AG09309 (cell line): ENCODE results near the gene GRID2.

Experiments used
- DNase-seq: peaks from one replicate; pipeline ENCODE4 v3.0.0-alpha.2; 2010; ENCODE audit warnings: low read depth
- H3K4me3 ChIP-seq: 2 replicates; pipeline ENCODE4 v1.5.1; 2011; ENCODE audit warnings: mild to moderate bottlenecking, low read depth, low read length, moderate library complexity; ENCODE audit not compliant: control insufficient read depth
- CTCF ChIP-seq: IDR thresholded peaks from 2 replicates; pipeline ENCODE4 v1.5.1; 2011; ENCODE audit warnings: mild to moderate bottlenecking, low read depth, low read length, inconsistent platforms; ENCODE audit not compliant: insufficient read depth, control insufficient read depth; ENCODE audit errors: missing control alignments

The GRID2 gene

GRCh38 chr4:92830771-92831170 is 527.0 kb downstream of the GRID2 start:
- no peak for DNase-seq
- H3K4me3 ChIP-seq = no peak overlapping the region
- TF ChIP-seq CTCF = no peak

GRCh38 chr4:92840880-92841279 is 537.1 kb downstream of the GRID2 start:
- no peak overlapping the region for H3K4me3 ChIP-seq
- no peak for DNase-seq
- TF ChIP-seq CTCF = no peak

- DNase-seq = no peak
- no peak for TF ChIP-seq CTCF
- no peak overlapping the region for H3K4me3 ChIP-seq
These were observed 540.0 kb downstream of the GRID2 start for GRCh38 chr4:92843784-92844183.

- no peak for DNase-seq
- no peak for TF ChIP-seq CTCF
- H3K4me3 ChIP-seq = no peak overlapping the region
These were observed 543.3 kb downstream of the GRID2 start for GRCh38 chr4:92847026-92847425.

- H3K4me3 ChIP-seq = no peak overlapping the region
- no peak for DNase-seq
- TF ChIP-seq CTCF = no peak
These were observed 558.7 kb downstream of the GRID2 start for GRCh38 chr4:92862509-92862908.

GRCh38 chr4:92864096-92864495 is 560.3 kb downstream of the GRID2 start:
- TF ChIP-seq CTCF = no peak
- no peak for DNase-seq
- no peak overlapping the region for H3K4me3 ChIP-seq

GRCh38 chr4:92872604-92873003 is 568.8 kb downstream of the GRID2 start:
- no peak for TF ChIP-seq CTCF
- no peak for DNase-seq
- H3K4me3 ChIP-seq = no peak overlapping the region
